GM18858 (cell line): ENCODE data around the gene ATL2.
A peak's percentile ranks its signal among the peaks of the same experiment; 100 is the strongest.
"Not testable (repeated sequence)": the region's sequence is repeated elsewhere in the genome, so short reads cannot be mapped to it uniquely, and the experiment has no call there.

Experiments used
- ATAC-seq: cut with Tn5 transposase; IDR thresholded peaks from one replicate; pipeline ENCODE4 v1.9.1; 2021; ENCODE audit not compliant: unreplicated experiment

Gene ATL2

GRCh38 chr2:38394041-38394440, 17.0 kb upstream of the ATL2 start:
- ATAC-seq, result no peak

GRCh38 chr2:38390947-38391346, 13.9 kb upstream of the ATL2 start:
- no peak for ATAC-seq

- ATAC-seq, result no peak
Observed at GRCh38 chr2:38387887-38388286, 10.8 kb upstream of the ATL2 start.

GRCh38 chr2:38386821-38387220, 9.7 kb upstream of the ATL2 start:
- ATAC-seq, result no peak

GRCh38 chr2:38386377-38386776, 9.3 kb upstream of the ATL2 start:
- ATAC-seq, result no peak

- no peak for ATAC-seq
Observed at GRCh38 chr2:38384338-38384737, 7.3 kb upstream of the ATL2 start.

- ATAC-seq, result not testable (repeated sequence)
Observed at GRCh38 chr2:38383741-38384140, 6.7 kb upstream of the ATL2 start.

GRCh38 chr2:38381381-38382143, 4.5 kb upstream of the ATL2 start:
- no peak for ATAC-seq

GRCh38 chr2:38380397-38381130, 3.5 kb upstream of the ATL2 start:
- no peak for ATAC-seq

GRCh38 chr2:38376346-38377049, 575 bp downstream of the ATL2 start:
- peak; percentile 38 for ATAC-seq

- no peak for ATAC-seq
Observed at GRCh38 chr2:38375696-38376345, 1.3 kb downstream of the ATL2 start.

- no peak for ATAC-seq
Observed at GRCh38 chr2:38374984-38375383, 2.1 kb downstream of the ATL2 start.

- no peak for ATAC-seq
Observed at GRCh38 chr2:38371235-38371634, 5.8 kb downstream of the ATL2 start.

- ATAC-seq, result no peak
Observed at GRCh38 chr2:38370664-38371063, 6.4 kb downstream of the ATL2 start.

- no peak for ATAC-seq
Observed at GRCh38 chr2:38362232-38362631, 14.8 kb downstream of the ATL2 start.

- ATAC-seq, result no peak
Observed at GRCh38 chr2:38360177-38360576, 16.9 kb downstream of the ATL2 start.

- ATAC-seq, result no peak
Observed at GRCh38 chr2:38353402-38353801, 23.7 kb downstream of the ATL2 start.

- ATAC-seq, result no peak
Observed at GRCh38 chr2:38352336-38352735, 24.7 kb downstream of the ATL2 start.

- ATAC-seq, result no peak
Observed at GRCh38 chr2:38345323-38346038, 31.6 kb downstream of the ATL2 start.

GRCh38 chr2:38344813-38345212, 32.3 kb downstream of the ATL2 start:
- no peak for ATAC-seq

GRCh38 chr2:38343212-38343611, 33.9 kb downstream of the ATL2 start:
- no peak for ATAC-seq
